ENCODE results near the gene RIPOR3. TPM values are rescaled to one million over a fixed set of nuclear protein-coding genes. Genes with fewer than 3 reads are reported as not detected.

Gene RIPOR3
- total RNA-seq, 1 experiment from 2014 or later: 0.46 TPM

- no peak overlapping the region for H3K4me3 Mint-ChIP-seq
- Histone ChIP-seq H3K4me1 (ENCODE audit: insufficient read depth, low read length) (no peaks in the 10 kb centered on the region), H3K27me3 (ENCODE audit: insufficient read depth, low read length) (no peaks in the 10 kb centered on the region), H3K9ac (ENCODE audit: extremely low read depth, insufficient read length, low read length) (no peak overlapping the region), H3K23me2 (ENCODE audit: insufficient read length, low read depth, low read length, poor library complexity, severe bottlenecking) (no peaks in the 10 kb centered on the region), H4K91ac (ENCODE audit: insufficient read length, low read depth, low read length) (no peak overlapping the region), H4K20me1 (ENCODE audit: control insufficient read depth, insufficient read depth, insufficient read length) (no peaks in the 10 kb centered on the region), H2AFZ (ENCODE audit: low read length) (no peak overlapping the region), H2BK12ac (ENCODE audit: insufficient read length, low read depth, low read length) (no peak overlapping the region), H4K5ac (ENCODE audit: insufficient read length, low read depth, low read length) (no peak overlapping the region), H3K27ac (ENCODE audit: insufficient read length, low read depth, low read length) (no peak overlapping the region), H2BK5ac (ENCODE audit: insufficient read length, low read length) (no peak overlapping the region), H2BK120ac (ENCODE audit: low read depth, low read length, poor library complexity, severe bottlenecking) (no peak overlapping the region), H3K18ac (ENCODE audit: insufficient read length, low read depth, low read length) (no peak overlapping the region), H2AK5ac (ENCODE audit: insufficient read length, low read length) (no peak overlapping the region), H3K79me1 (ENCODE audit: insufficient read depth, low read depth, low read length, poor library complexity, severe bottlenecking) (no peaks in the 10 kb centered on the region), H3K56ac (ENCODE audit: insufficient read length, low read depth, low read length) (no peak overlapping the region), H4K8ac (replicated peaks; ENCODE audit: insufficient read length, low read depth, low read length) (no peak overlapping the region), H3T11ph (ENCODE audit: low read length) (no peak overlapping the region), H2BK20ac (ENCODE audit: low read depth, low read length, poor library complexity, severe bottlenecking) (no peak overlapping the region), H3K23ac (ENCODE audit: insufficient read length, low read depth, low read length) (no peak overlapping the region), H3K4ac (ENCODE audit: low read depth, low read length) (no peak overlapping the region), H3K9me3 (ENCODE audit: control insufficient read depth, low read depth, low read length) (no peaks in the 10 kb centered on the region), H3K14ac (ENCODE audit: insufficient read depth, low read length) (no peak overlapping the region; the same call in 1 of the 2 replicates), H2BK15ac (ENCODE audit: low read depth, low read length) (no peak overlapping the region), H3K79me2 (ENCODE audit: insufficient read depth, low read length) (no peaks in the 10 kb centered on the region), H3K4me2 (ENCODE audit: insufficient read depth, insufficient read length, low read length) (no peak overlapping the region)
- TF ChIP-seq CTCF (conservative IDR thresholded peaks at IDR 0.05): no peak
- H3K9me3 Mint-ChIP-seq: peaks cover 0 to 2% of the 10 kb centered on the region in 2 experiments; a peak in 1 of 5 replicates
- H3K4me1 Mint-ChIP-seq: peaks cover 9 to 13% of the 10 kb centered on the region in 2 experiments
- WGBS (ENCODE audit: extremely low coverage, insufficient read length, low lambda C conversion rate): no CpG with 5 or more reads among the region's 9 CpGs
- no peak overlapping the region for H3K27ac Mint-ChIP-seq
- H3K36me3 Mint-ChIP-seq (ENCODE audit: insufficient read depth in 1 of 3, low read depth in 3 of 3): peaks cover 0 to 9% (median 1%) of the 10 kb centered on the region in 3 experiments; a peak in 4 of 7 replicates
- DNase-seq: no peak
- H3K27me3 Mint-ChIP-seq (ENCODE audit: low read depth): no peaks in the 10 kb centered on the region
These were observed 98.4 kb downstream of the RIPOR3 start for GRCh38 chr20:50593005-50593335.
